SK-N-SH (cell line): Measurements from ENCODE around the gene D2HGDH.

ENCODE experiments used
- EP300 ChIP-seq, 2 experiments: IDR thresholded peaks; 2 replicates each; pipeline versions ENCODE4 v1.4.0 to v1.6.1; 2012; ENCODE audit warnings: borderline replicate concordance in 1 of 2, low read depth in 1 of 2, low read length in 1 of 2
- FOXJ3 ChIP-seq: sonication (generic); formaldehyde crosslinking; IDR thresholded peaks from 2 replicates; pipeline ENCODE4 v1.5.1; 2020; ENCODE audit warnings: mild to moderate bottlenecking, missing genetic modification reagents
- GABPA ChIP-seq: IDR thresholded peaks from 2 replicates; pipeline ENCODE4 v1.4.0; 2012; ENCODE audit warnings: low read depth, mild to moderate bottlenecking
- JUND ChIP-seq: IDR thresholded peaks from 2 replicates; pipeline ENCODE4 v1.4.0; 2012
- NRF1 ChIP-seq: IDR thresholded peaks from 2 replicates; pipeline ENCODE4 v1.6.1; 2012; ENCODE audit warnings: low read depth, mild to moderate bottlenecking, low read length
- POLR2AphosphoS5 ChIP-seq: IDR thresholded peaks from 2 replicates; pipeline ENCODE4 v1.6.1; 2012; ENCODE audit warnings: low read depth, low read length
- RCOR1 ChIP-seq: fragments of 150-350 bp; IDR thresholded peaks from 2 replicates; pipeline ENCODE4 v1.6.1; 2017; ENCODE audit warnings: antibody characterized with exemption, low read length
- RFX5 ChIP-seq: IDR thresholded peaks from 2 replicates; pipeline ENCODE4 v1.6.1; 2012; ENCODE audit warnings: mild to moderate bottlenecking, improper control_type of control experiment, low read length
- RXRA ChIP-seq: IDR thresholded peaks from 2 replicates; pipeline ENCODE4 v1.4.0; 2012; ENCODE audit warnings: low read depth, mild to moderate bottlenecking, borderline replicate concordance
- TAF1 ChIP-seq: IDR thresholded peaks from 2 replicates; pipeline ENCODE4 v1.6.1; 2012; ENCODE audit warnings: low read depth, mild to moderate bottlenecking, low read length, moderate library complexity, borderline replicate concordance
- TF ChIP-seq, protein P1 (sequence below): IDR thresholded peaks from 2 replicates; pipeline ENCODE4 v1.6.1; 2012; ENCODE audit warnings: mild to moderate bottlenecking, low read depth, low read length, moderate library complexity
- TF ChIP-seq, protein P2 (sequence below): fragments of 200-600 bp; sonication (generic); IDR thresholded peaks from 2 replicates; pipeline ENCODE4 v1.6.1; 2017; ENCODE audit warnings: antibody characterized with exemption, mild to moderate bottlenecking, moderate library complexity
- TF ChIP-seq, protein P3 (sequence below): IDR thresholded peaks from 2 replicates; pipeline ENCODE4; 2012

DNA sequence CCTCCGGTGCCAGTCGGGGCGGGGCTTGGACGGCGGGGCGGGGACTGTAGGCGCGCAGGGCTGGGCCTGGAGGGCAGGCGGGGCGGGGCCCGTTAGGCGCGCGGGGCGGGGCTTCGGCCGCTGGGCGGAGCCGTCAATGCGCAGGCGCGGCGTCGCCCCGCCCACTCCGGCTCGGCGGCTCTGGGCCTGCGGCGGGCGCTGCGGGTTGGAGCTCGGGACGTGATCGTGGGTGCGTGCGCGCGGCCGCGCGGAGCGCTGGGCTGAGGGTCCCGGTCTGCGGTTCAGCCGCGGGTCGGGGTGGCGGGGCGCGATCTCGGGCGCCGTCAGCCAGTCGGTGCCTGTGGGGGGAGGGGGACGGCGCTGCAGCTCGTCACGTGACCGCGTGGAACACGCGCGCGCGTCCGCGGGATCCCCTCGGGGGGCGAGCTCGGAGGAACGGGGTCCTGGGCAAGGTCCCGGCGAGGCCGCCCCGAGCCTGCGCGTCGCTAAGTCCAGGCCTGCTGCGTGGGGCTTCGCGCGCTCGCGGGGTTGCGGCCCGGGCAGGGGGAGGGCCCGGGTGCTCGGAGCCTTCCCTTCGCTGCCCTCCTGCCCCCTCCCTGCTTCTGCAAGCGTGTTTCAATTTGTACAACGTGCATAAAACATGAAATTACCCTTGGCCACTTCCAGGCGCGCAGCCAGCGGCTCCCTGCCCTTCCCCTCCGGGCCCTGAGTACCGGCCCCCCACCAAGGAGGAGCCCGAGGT is at the start of gene D2HGDH:
- TF ChIP-seq, protein P1, sequence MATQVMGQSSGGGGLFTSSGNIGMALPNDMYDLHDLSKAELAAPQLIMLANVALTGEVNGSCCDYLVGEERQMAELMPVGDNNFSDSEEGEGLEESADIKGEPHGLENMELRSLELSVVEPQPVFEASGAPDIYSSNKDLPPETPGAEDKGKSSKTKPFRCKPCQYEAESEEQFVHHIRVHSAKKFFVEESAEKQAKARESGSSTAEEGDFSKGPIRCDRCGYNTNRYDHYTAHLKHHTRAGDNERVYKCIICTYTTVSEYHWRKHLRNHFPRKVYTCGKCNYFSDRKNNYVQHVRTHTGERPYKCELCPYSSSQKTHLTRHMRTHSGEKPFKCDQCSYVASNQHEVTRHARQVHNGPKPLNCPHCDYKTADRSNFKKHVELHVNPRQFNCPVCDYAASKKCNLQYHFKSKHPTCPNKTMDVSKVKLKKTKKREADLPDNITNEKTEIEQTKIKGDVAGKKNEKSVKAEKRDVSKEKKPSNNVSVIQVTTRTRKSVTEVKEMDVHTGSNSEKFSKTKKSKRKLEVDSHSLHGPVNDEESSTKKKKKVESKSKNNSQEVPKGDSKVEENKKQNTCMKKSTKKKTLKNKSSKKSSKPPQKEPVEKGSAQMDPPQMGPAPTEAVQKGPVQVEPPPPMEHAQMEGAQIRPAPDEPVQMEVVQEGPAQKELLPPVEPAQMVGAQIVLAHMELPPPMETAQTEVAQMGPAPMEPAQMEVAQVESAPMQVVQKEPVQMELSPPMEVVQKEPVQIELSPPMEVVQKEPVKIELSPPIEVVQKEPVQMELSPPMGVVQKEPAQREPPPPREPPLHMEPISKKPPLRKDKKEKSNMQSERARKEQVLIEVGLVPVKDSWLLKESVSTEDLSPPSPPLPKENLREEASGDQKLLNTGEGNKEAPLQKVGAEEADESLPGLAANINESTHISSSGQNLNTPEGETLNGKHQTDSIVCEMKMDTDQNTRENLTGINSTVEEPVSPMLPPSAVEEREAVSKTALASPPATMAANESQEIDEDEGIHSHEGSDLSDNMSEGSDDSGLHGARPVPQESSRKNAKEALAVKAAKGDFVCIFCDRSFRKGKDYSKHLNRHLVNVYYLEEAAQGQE, result no peak
- no peak for TF ChIP-seq GABPA
- TF ChIP-seq, protein P2, sequence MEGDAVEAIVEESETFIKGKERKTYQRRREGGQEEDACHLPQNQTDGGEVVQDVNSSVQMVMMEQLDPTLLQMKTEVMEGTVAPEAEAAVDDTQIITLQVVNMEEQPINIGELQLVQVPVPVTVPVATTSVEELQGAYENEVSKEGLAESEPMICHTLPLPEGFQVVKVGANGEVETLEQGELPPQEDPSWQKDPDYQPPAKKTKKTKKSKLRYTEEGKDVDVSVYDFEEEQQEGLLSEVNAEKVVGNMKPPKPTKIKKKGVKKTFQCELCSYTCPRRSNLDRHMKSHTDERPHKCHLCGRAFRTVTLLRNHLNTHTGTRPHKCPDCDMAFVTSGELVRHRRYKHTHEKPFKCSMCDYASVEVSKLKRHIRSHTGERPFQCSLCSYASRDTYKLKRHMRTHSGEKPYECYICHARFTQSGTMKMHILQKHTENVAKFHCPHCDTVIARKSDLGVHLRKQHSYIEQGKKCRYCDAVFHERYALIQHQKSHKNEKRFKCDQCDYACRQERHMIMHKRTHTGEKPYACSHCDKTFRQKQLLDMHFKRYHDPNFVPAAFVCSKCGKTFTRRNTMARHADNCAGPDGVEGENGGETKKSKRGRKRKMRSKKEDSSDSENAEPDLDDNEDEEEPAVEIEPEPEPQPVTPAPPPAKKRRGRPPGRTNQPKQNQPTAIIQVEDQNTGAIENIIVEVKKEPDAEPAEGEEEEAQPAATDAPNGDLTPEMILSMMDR, result no peak
- TF ChIP-seq POLR2AphosphoS5, result peak; percentile 74
- no peak for TF ChIP-seq FOXJ3 (CRISPR knock-in tag)
- TF ChIP-seq RXRA, result no peak
- peak; percentile 34; the same call in 1 of the 2 replicates for TF ChIP-seq TAF1
- TF ChIP-seq JUND, result no peak
- TF ChIP-seq RFX5, result no peak
- TF ChIP-seq EP300 (IDR thresholded peaks at IDR 0.05; ENCODE audit: borderline replicate concordance in 1 of 2, low read depth in 1 of 2, low read length in 1 of 2), result no peak
- no peak for TF ChIP-seq RCOR1
- peak; percentile 78 for TF ChIP-seq NRF1
- TF ChIP-seq, protein P3, sequence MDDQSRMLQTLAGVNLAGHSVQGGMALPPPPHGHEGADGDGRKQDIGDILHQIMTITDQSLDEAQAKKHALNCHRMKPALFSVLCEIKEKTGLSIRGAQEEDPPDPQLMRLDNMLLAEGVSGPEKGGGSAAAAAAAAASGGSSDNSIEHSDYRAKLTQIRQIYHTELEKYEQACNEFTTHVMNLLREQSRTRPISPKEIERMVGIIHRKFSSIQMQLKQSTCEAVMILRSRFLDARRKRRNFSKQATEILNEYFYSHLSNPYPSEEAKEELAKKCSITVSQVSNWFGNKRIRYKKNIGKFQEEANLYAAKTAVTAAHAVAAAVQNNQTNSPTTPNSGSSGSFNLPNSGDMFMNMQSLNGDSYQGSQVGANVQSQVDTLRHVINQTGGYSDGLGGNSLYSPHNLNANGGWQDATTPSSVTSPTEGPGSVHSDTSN, result no peak
